ENCODE results near the gene TP53AIP1.

Gene TP53AIP1

DNA sequence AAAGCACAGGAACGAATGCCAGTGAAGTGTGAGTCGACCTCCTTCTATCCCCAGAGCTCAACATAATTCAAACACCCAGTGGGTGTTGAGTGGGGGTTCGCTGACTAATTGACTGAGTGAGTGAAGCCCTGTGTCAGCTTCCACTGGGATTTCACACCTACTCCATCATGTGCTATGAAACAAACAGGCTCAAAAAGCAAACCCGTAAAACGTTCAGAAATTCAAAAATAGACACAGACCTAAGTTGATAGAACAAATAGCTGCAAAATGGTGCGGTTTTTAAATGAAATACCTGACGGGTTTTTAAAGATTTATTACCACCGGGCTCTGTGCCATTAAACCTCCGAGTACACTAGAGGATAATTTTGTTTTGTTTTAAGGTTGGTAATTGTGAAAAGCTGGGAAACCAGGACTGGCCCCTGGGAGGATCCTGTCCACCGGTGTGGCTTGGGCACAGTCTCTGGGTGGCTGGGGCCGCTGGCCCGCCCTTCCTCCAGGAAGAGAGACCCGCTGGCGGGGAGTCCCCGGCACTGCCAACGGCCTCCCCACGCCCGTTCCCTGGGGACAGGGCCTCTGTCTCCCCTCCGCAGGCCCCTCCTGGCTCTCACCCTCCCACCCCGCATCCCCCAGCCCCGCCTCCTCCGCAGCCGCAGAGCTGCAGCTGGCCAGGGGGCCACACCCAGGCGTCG is 37.9 kb downstream of the TP53AIP1 start:
- no peak for DNase-seq

DNA sequence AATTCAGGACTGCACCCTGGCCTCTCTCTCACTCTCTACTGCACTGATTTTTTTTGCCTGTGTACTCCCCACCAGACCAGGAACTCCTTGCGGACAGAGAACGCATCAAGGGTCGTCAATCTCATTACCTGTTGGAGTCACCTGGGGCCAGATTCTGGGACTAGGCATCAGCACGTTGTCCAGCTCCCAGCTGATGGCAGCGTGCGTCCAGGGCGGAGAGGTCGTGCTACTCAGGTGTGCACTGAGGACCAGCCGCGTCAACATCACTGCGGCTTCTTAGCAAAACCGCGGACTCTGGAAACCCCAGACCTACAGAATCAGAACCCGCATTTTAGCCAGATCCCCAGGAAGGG is 38.4 kb downstream of the TP53AIP1 start:
- DNase-seq: no peak

GRCh38 chr11:128903248-128904061 is 39.2 kb downstream of the TP53AIP1 start:
- DNase-seq: peak; percentile 22

DNA sequence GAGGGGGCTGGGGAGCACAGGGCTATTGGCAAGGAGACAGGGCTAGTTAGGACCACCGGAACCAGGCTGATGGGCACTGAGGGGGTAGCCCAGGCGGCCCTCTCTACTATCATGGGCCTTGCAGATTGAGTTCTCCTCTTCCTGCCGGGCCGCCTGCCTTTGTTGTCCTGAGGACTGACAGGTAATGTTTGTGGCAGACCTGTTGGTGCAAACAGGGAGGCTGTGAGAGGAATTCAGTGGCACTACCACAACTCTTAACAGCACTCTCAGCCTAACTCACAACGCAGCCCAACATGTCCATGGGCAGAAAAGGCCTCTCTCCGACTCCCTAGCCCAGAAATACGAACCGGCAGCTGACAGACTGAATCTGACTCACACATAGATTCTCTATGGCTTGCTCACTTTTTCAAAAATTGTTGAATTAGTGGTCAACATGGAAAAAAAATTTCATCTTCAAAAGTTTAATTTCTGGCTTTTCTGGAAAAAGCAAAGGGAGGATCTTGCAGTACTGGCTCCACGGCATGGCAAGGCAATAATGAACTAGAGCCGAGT is 40.1 kb downstream of the TP53AIP1 start:
- DNase-seq: peak; percentile 69

GRCh38 chr11:128901653-128902514 is 40.8 kb downstream of the TP53AIP1 start:
- DNase-seq: no peak

GRCh38 chr11:128900468-128900867 is 42.2 kb downstream of the TP53AIP1 start:
- no peak for DNase-seq

GRCh38 chr11:128898580-128899344 is 43.9 kb downstream of the TP53AIP1 start:
- peak; percentile 48 for DNase-seq

DNA sequence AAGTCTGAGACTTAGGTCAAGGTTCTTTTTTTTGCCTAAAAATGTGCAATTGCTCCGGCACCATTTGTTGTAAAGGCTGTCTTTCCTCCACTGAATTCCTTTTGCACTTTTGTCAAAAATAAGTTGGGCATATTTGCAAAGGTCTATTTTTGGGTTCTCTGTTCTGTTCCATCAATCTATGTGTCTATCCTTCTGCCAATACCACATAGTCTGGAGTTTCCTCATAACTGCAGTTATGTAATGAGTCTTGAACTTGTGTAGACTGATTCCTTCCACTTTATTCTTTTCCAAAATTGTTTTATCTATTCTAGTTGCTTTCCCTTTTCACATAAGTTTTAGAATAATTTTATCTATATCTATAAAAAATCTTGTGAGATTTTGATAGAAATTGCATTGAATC is 44.8 kb downstream of the TP53AIP1 start:
- no peak for DNase-seq

- no peak for DNase-seq
Observed at GRCh38 chr11:128896356-128896755, 46.3 kb downstream of the TP53AIP1 start.

- no peak for DNase-seq
Observed at GRCh38 chr11:128895526-128895925, 47.1 kb downstream of the TP53AIP1 start.

DNA sequence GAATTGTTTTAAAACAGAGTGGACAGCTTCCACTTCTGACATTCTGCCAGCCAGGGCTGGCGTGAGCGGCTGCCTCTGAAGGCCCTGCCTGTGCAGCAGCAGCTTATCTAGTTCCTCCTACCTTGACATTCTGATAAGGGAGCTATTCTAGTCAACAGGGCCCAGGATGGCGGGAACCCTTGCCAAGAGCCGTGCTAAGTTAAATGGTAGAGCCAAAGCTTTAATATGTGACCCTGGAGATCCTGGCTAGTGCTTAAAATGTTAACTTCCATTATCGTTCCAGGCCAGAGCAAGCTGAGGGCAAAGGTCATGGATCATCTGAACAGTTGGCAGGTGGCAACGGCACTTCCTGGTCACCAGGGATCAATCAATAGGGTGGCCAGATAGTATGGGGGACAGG is 48.0 kb downstream of the TP53AIP1 start:
- no peak for DNase-seq

GRCh38 chr11:128894286-128894681 is 48.4 kb downstream of the TP53AIP1 start:
- DNase-seq: no peak

- no peak for DNase-seq
Observed at GRCh38 chr11:128893578-128894285, 48.9 kb downstream of the TP53AIP1 start.

DNA sequence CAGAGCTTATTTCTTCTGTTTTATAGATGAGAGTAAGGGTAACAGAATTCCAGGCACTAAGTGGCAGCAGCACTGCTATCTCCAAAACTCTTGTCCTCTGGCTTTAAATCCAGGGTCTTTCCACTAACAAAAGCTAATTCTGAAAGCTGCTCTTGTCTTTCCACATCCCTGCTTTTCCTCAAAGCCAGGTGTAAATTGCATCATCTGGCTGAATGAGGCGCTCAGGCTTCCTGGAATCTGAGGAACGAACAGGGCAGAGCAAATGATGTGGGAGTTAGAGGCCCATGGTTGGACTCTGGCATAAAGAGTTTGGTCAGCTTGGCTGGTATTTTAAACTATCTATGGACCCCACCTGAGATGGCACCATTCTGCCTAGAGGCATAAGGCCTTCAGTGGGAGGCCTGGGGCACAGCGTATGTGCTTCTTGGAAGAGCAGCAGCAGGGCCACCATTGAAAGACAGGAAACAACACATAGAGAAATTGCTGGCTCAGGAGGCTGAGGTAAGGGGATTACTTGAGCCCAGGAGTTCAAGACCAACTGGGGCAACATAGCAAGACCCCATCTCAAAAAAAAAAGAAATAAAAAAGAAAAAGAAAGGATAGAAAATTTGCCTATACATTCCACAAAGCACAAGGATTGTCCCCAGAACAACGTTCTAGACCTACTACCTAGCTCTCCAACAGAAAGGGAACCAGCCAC is 49.7 kb downstream of the TP53AIP1 start:
- no peak for DNase-seq

DNA sequence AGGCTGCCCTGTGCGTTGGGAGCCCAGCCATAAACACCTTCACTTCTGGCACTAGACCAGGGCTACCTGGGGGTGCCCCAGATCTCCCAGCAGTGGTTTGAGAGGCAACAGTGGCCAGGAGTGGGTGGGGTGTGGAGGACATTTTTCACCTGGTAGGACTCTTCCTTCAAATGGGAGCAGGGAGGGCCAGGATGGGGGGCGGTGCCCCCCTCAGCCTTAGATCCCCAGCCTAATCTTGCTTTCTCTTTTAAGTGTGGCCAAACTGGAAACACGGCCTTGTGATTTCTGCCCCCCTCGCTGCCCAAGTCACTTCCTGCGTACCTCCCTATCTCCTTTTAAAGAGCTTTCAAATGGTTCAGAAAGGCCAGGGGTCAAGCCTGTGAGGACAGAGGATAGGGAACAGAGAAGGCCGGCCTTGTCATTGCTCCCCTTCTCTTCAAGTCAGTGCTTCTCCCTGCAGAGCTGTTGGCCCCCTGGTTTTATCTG is 50.7 kb downstream of the TP53AIP1 start:
- no peak for DNase-seq

DNA sequence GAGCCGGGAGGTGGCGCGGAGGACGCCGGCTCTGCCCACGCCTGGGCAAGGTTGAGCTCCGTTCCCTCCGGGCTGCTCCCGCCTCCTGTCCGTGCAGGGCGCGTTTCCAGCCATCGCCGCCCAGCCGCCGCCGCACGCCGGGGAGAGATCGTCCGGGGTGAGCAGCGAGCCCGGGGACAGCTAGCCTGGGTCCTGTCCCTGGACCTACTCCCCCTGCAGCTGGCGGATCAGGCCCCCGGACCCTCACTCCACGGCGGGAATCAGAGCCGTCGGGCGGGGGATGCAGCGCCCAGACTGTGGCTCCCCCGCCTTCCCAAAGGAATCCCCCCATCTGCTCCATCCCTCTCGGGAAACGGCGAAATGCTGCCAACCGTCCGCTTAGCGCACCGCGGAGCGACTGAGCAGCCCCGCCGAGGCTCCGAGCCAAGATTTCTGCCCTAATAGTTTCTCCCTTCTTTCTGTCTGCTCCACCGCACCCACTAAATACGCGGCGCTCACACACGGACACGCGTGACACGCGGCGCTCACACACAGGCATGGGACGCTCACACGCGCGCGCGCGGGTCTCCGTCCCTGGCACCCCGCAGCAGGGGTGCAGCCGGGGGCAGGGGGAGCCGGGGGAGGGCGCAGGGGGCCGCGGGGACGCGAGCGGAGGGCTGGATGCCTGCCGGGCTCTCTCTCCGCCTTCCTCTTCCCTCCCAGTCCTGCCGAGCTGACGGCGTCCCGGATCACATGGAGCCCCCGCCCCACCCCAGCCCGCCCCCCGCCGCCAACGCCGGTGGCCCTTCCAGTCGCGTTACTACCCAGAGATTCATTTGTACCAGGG is 51.9 kb downstream of the TP53AIP1 start, which contains the start of gene KCNJ5:
Gene KCNJ5, plus strand, starts transcription at position 814 of the 826 bp plus-strand sequence. CDS start 19,918 bp downstream, outside the sequence.
- no peak for DNase-seq

GRCh38 chr11:128890216-128890542 is 52.5 kb downstream of the TP53AIP1 start:
- no peak for DNase-seq

GRCh38 chr11:128889657-128890213 is 52.9 kb downstream of the TP53AIP1 start:
- DNase-seq: no peak

Measured in HCEC 1CT (cell line).